Measurements from ENCODE around the gene KCND3. TPM values are rescaled to one million over a fixed set of nuclear protein-coding genes. Genes with fewer than 3 reads are reported as not detected.

KCND3 gene
- total RNA-seq, 3 donors from 2014 or later, result not detected

GRCh38 chr1:111768023-111768422 is 221.4 kb downstream of the KCND3 start:
- ATAC-seq (no peak), DNase-seq (no peak)
- no peaks in the 10 kb centered on the region for H3K9me3 Mint-ChIP-seq
- H3K4me1 Mint-ChIP-seq (ENCODE audit: low read depth), result peaks cover 3% of the 10 kb centered on the region
- H3K36me3 Mint-ChIP-seq (ENCODE audit: insufficient read depth), result peaks cover 20% of the 10 kb centered on the region
- no peaks in the 10 kb centered on the region for H3K27me3 Mint-ChIP-seq (ENCODE audit: low read depth)
- H3K4me3 Mint-ChIP-seq, result no peak overlapping the region

- Mint-ChIP-seq H3K36me3 (ENCODE audit: insufficient read depth) (peaks cover 52% of the 10 kb centered on the region), H3K27me3 (ENCODE audit: low read depth) (no peaks in the 10 kb centered on the region), H3K9me3 (no peaks in the 10 kb centered on the region), H3K4me1 (ENCODE audit: low read depth) (peaks cover 19% of the 10 kb centered on the region), H3K4me3 (no peak overlapping the region)
- ATAC-seq (no peak), DNase-seq (no peak)
These were observed 227.1 kb downstream of the KCND3 start for GRCh38 chr1:111762332-111762731.

- Mint-ChIP-seq H3K9me3 (no peaks in the 10 kb centered on the region), H3K36me3 (ENCODE audit: insufficient read depth) (peaks cover 52% of the 10 kb centered on the region), H3K4me3 (no peak overlapping the region), H3K4me1 (ENCODE audit: low read depth) (peaks cover 25% of the 10 kb centered on the region), H3K27me3 (ENCODE audit: low read depth) (no peaks in the 10 kb centered on the region)
- DNase-seq, result no peak
- no peak for ATAC-seq
These were observed 227.8 kb downstream of the KCND3 start for GRCh38 chr1:111761717-111762116.

- H3K4me3 Mint-ChIP-seq, result peak overlapping the region; percentile 45
- ATAC-seq (no peak), DNase-seq (no peak)
- peaks cover 43% of the 10 kb centered on the region for H3K4me1 Mint-ChIP-seq (ENCODE audit: low read depth)
- H3K27me3 Mint-ChIP-seq (ENCODE audit: low read depth), result no peaks in the 10 kb centered on the region
- peaks cover 35% of the 10 kb centered on the region for H3K36me3 Mint-ChIP-seq (ENCODE audit: insufficient read depth)
- no peaks in the 10 kb centered on the region for H3K9me3 Mint-ChIP-seq
These were observed 231.1 kb downstream of the KCND3 start for GRCh38 chr1:111758373-111758772.

- H3K36me3 Mint-ChIP-seq (ENCODE audit: insufficient read depth), result peaks cover 20% of the 10 kb centered on the region
- DNase-seq (no peak), ATAC-seq (peak; percentile 25 to 34)
- H3K4me3 Mint-ChIP-seq, result peak overlapping the region; percentile 93
- H3K27me3 Mint-ChIP-seq (ENCODE audit: low read depth), result no peaks in the 10 kb centered on the region
- H3K4me1 Mint-ChIP-seq (ENCODE audit: low read depth), result peaks cover 43% of the 10 kb centered on the region
- no peaks in the 10 kb centered on the region for H3K9me3 Mint-ChIP-seq
These were observed 233.3 kb downstream of the KCND3 start for GRCh38 chr1:111756124-111756513.

- peaks cover 39% of the 10 kb centered on the region for H3K4me1 Mint-ChIP-seq (ENCODE audit: low read depth)
- DNase-seq (peak; percentile 90), ATAC-seq (peak; percentile 89 to 91)
- H3K9me3 Mint-ChIP-seq, result no peaks in the 10 kb centered on the region
- H3K36me3 Mint-ChIP-seq (ENCODE audit: insufficient read depth), result peaks cover 15% of the 10 kb centered on the region
- no peaks in the 10 kb centered on the region for H3K27me3 Mint-ChIP-seq (ENCODE audit: low read depth)
- peak within 1 kb of the TSS; percentile 93 for H3K4me3 Mint-ChIP-seq
These were observed 233.9 kb downstream of the KCND3 start, which contains the start of gene DDX20 for GRCh38 chr1:111755331-111756123. Gene DDX20, plus strand, starts transcription at chr1:111755901. Its CDS starts 24 bp downstream, at chr1:111755925.

- peak; percentile 13 for DNase-seq
- Mint-ChIP-seq H3K27me3 (ENCODE audit: low read depth) (no peaks in the 10 kb centered on the region), H3K4me3 (peak overlapping the region; percentile 93), H3K36me3 (ENCODE audit: insufficient read depth) (peaks cover 11% of the 10 kb centered on the region), H3K4me1 (ENCODE audit: low read depth) (peaks cover 36% of the 10 kb centered on the region), H3K9me3 (no peaks in the 10 kb centered on the region)
- peak in 1 of 2 donors; percentile 5 for ATAC-seq
These were observed 234.5 kb downstream of the KCND3 start for GRCh38 chr1:111754984-111755330.

GRCh38 chr1:111751906-111752575 is 237.4 kb downstream of the KCND3 start:
- Mint-ChIP-seq H3K4me1 (ENCODE audit: low read depth) (peaks cover 22% of the 10 kb centered on the region), H3K9me3 (no peaks in the 10 kb centered on the region), H3K36me3 (ENCODE audit: insufficient read depth) (no peaks in the 10 kb centered on the region), H3K27me3 (ENCODE audit: low read depth) (no peaks in the 10 kb centered on the region), H3K4me3 (no peak overlapping the region)
- no peak for ATAC-seq
- no peak for DNase-seq

- no peaks in the 10 kb centered on the region for H3K9me3 Mint-ChIP-seq
These were observed 238.6 kb downstream of the KCND3 start for GRCh38 chr1:111750856-111751255.

GRCh38 chr1:111749628-111750027 is 239.8 kb downstream of the KCND3 start:
- Mint-ChIP-seq H3K27me3 (ENCODE audit: low read depth) (no peaks in the 10 kb centered on the region), H3K4me1 (ENCODE audit: low read depth) (peaks cover 8% of the 10 kb centered on the region), H3K9me3 (no peaks in the 10 kb centered on the region), H3K36me3 (ENCODE audit: insufficient read depth) (no peaks in the 10 kb centered on the region), H3K4me3 (no peak overlapping the region)
- ATAC-seq, result no peak
- DNase-seq, result no peak

More at GRCh38 chr1:111750856-111751255, 238.6 kb downstream of the KCND3 start:
- Mint-ChIP-seq H3K4me1 (ENCODE audit: low read depth) (peaks cover 15% of the 10 kb centered on the region), H3K36me3 (ENCODE audit: insufficient read depth) (no peaks in the 10 kb centered on the region), H3K4me3 (no peak overlapping the region), H3K27me3 (ENCODE audit: low read depth) (no peaks in the 10 kb centered on the region)
- ATAC-seq (no peak), DNase-seq (no peak)

GRCh38 chr1:111747947-111748346 is 241.5 kb downstream of the KCND3 start:
- peaks cover 2% of the 10 kb centered on the region for H3K27me3 Mint-ChIP-seq (ENCODE audit: low read depth)
- no peak overlapping the region for H3K4me3 Mint-ChIP-seq
- ATAC-seq (no peak), DNase-seq (no peak)
- no peaks in the 10 kb centered on the region for H3K9me3 Mint-ChIP-seq
- no peaks in the 10 kb centered on the region for H3K36me3 Mint-ChIP-seq (ENCODE audit: insufficient read depth)
- no peaks in the 10 kb centered on the region for H3K4me1 Mint-ChIP-seq (ENCODE audit: low read depth)

- no peak overlapping the region for H3K4me3 Mint-ChIP-seq
- H3K9me3 Mint-ChIP-seq, result no peaks in the 10 kb centered on the region
- H3K36me3 Mint-ChIP-seq (ENCODE audit: insufficient read depth), result no peaks in the 10 kb centered on the region
- peak; percentile 57 for DNase-seq
- no peaks in the 10 kb centered on the region for H3K4me1 Mint-ChIP-seq (ENCODE audit: low read depth)
- H3K27me3 Mint-ChIP-seq (ENCODE audit: low read depth), result peaks cover 4% of the 10 kb centered on the region
- peak; percentile 86 to 89 for ATAC-seq
These were observed 242.2 kb downstream of the KCND3 start for GRCh38 chr1:111747282-111747734.

GRCh38 chr1:111746614-111746999 is 242.9 kb downstream of the KCND3 start:
- H3K9me3 Mint-ChIP-seq, result no peaks in the 10 kb centered on the region
- no peaks in the 10 kb centered on the region for H3K4me1 Mint-ChIP-seq (ENCODE audit: low read depth)
- ATAC-seq (no peak), DNase-seq (no peak)
- no peaks in the 10 kb centered on the region for H3K36me3 Mint-ChIP-seq (ENCODE audit: insufficient read depth)
- no peak overlapping the region for H3K4me3 Mint-ChIP-seq
- peaks cover 9% of the 10 kb centered on the region for H3K27me3 Mint-ChIP-seq (ENCODE audit: low read depth)

GRCh38 chr1:111745675-111746613 is 243.5 kb downstream of the KCND3 start:
- H3K27me3 Mint-ChIP-seq (ENCODE audit: low read depth), result peaks cover 15% of the 10 kb centered on the region
- ATAC-seq, result no peak
- H3K4me1 Mint-ChIP-seq (ENCODE audit: low read depth), result peaks cover under 1% of the 10 kb centered on the region
- H3K4me3 Mint-ChIP-seq, result no peak overlapping the region
- DNase-seq, result no peak
- no peaks in the 10 kb centered on the region for H3K36me3 Mint-ChIP-seq (ENCODE audit: insufficient read depth)
- no peaks in the 10 kb centered on the region for H3K9me3 Mint-ChIP-seq

Data from activated T-cell treated with anti-CD3 and anti-CD28 coated beads, Interleukin-2, amount 50 U/mL, for 4 hours (primary cell).